KBM-7 (cell line): ENCODE measurements around the gene SDS.

ENCODE experiments used
- DNase-seq: peaks from one replicate; pipeline ENCODE4 v3.0.0-alpha.2; 2015
- in situ Hi-C: fragments of 300-500 bp; cut with MboI; formaldehyde crosslinking; loops from 2 replicates; pipeline ENCODE4 v1.14.3; 2020; ENCODE audit warnings: low sequenced_read_pairs, low pct_unique_long_range_greater_than_20kb, mixed read lengths

SDS gene

GRCh38 chr12:113432986-113433385 is 29.3 kb upstream of the SDS start:
- in situ Hi-C loops: no loop called here
- DNase-seq: no peak

- in situ Hi-C loops: no loop called here
- DNase-seq: no peak
These were observed 24.8 kb upstream of the SDS start for GRCh38 chr12:113428482-113428881.

- in situ Hi-C loops: no loop called here
- no peak for DNase-seq
These were observed 24.2 kb upstream of the SDS start for GRCh38 chr12:113427882-113428281.

GRCh38 chr12:113425960-113426453 is 22.3 kb upstream of the SDS start:
- in situ Hi-C loops: no loop called here
- DNase-seq: peak; percentile 42

GRCh38 chr12:113424915-113425823 is 21.5 kb upstream of the SDS start:
- in situ Hi-C loops: no loop called here

GRCh38 chr12:113424456-113424855 is 20.8 kb upstream of the SDS start:
- no peak for DNase-seq
- in situ Hi-C loops: no loop called here

More at GRCh38 chr12:113424915-113425823, 21.5 kb upstream of the SDS start:
- DNase-seq: peak; percentile 92

- in situ Hi-C loops: no loop called here
- no peak for DNase-seq
These were observed 19.4 kb upstream of the SDS start for GRCh38 chr12:113422886-113423669.

GRCh38 chr12:113422030-113422885 is 18.6 kb upstream of the SDS start, which contains the start of gene SDSL:
SDSL (plus strand) TSS chr12:113422380; CDS start chr12:113427983, 5,603 bp downstream.
- in situ Hi-C loops: no loop called here
- peak; percentile 98 for DNase-seq

GRCh38 chr12:113420996-113421595 is 17.4 kb upstream of the SDS start:
- no peak for DNase-seq
- in situ Hi-C loops: no loop called here

- no peak for DNase-seq
- in situ Hi-C loops: no loop called here
These were observed 14.7 kb upstream of the SDS start for GRCh38 chr12:113418213-113418879.

GRCh38 chr12:113416091-113416754 is 12.5 kb upstream of the SDS start:
- in situ Hi-C loops: no loop called here
- DNase-seq: peak; percentile 69

GRCh38 chr12:113414519-113415038 is 10.9 kb upstream of the SDS start:
- no peak for DNase-seq
- in situ Hi-C loops: no loop called here

GRCh38 chr12:113413488-113413939 is 9.8 kb upstream of the SDS start:
- DNase-seq: no peak

GRCh38 chr12:113409462-113410124 is 5.9 kb upstream of the SDS start:
- in situ Hi-C loops: no loop called here
- no peak for DNase-seq

More at GRCh38 chr12:113413488-113413939, 9.8 kb upstream of the SDS start:
- in situ Hi-C loops: no loop called here

GRCh38 chr12:113408756-113409298 is 5.1 kb upstream of the SDS start:
- in situ Hi-C loops: no loop called here
- no peak for DNase-seq

GRCh38 chr12:113407931-113408600 is 4.4 kb upstream of the SDS start:
- in situ Hi-C loops: no loop called here
- DNase-seq: peak; percentile 57
